OCI-LY3 (cell line): ENCODE measurements around the gene PTPRR.

Experiments used
- EZH2phosphoT487 ChIP-seq: fragments of 200-600 bp; shearing (Covaris generic); IDR thresholded peaks from 2 replicates; pipeline ENCODE4 v1.6.1; 2018; ENCODE audit warnings: antibody characterized with exemption, mixed run types, low read depth
- TF ChIP-seq, protein P1 (sequence below): fragments of 200-600, 300-600 bp; sonication (generic); IDR thresholded peaks from 2 replicates; pipeline ENCODE4 v1.5.1; 2014; ENCODE audit warnings: antibody characterized with exemption, low read length, low read depth

DNA sequence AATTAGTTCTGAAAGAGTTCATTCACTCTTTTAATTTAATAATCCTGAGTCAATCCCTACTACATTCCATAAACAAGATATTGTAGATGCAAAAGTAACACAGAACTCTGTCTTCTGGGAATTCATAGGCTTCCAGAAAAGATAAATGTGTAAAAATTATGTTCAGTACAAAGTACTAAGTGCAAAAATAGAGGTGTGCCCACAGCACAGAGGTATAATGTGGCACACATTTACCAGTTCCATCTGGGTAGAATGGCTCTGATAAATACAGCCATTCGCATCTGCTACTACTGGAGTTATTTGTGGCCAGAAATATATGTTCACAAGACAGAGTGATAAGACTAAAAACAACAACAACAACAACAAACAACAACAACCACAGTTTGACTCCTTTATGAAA lies 171.7 kb downstream of the PTPRR start:
- TF ChIP-seq, protein P1, sequence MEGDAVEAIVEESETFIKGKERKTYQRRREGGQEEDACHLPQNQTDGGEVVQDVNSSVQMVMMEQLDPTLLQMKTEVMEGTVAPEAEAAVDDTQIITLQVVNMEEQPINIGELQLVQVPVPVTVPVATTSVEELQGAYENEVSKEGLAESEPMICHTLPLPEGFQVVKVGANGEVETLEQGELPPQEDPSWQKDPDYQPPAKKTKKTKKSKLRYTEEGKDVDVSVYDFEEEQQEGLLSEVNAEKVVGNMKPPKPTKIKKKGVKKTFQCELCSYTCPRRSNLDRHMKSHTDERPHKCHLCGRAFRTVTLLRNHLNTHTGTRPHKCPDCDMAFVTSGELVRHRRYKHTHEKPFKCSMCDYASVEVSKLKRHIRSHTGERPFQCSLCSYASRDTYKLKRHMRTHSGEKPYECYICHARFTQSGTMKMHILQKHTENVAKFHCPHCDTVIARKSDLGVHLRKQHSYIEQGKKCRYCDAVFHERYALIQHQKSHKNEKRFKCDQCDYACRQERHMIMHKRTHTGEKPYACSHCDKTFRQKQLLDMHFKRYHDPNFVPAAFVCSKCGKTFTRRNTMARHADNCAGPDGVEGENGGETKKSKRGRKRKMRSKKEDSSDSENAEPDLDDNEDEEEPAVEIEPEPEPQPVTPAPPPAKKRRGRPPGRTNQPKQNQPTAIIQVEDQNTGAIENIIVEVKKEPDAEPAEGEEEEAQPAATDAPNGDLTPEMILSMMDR: no peak
- no peak for TF ChIP-seq EZH2phosphoT487
